GM23248 (cell line): ENCODE data around the gene ENTPD2. TPM values are rescaled to one million over a fixed set of nuclear protein-coding genes. Genes with fewer than 3 reads are reported as not detected.

ENCODE experiments used
- DNase-seq: peaks from one replicate; pipeline ENCODE4 v3.0.0-alpha.2; 2015
- H2AFZ ChIP-seq: fragments of 200-600 bp; sonication (generic); 2 replicates; pipeline ENCODE4 v1.6.1; 2016; ENCODE audit warnings: antibody characterized with exemption
- H3F3A ChIP-seq: fragments of 200-600 bp; sonication (generic); 2 replicates; pipeline ENCODE4 v1.6.1; 2016; ENCODE audit warnings: mild to moderate bottlenecking, antibody characterized with exemption, mixed run types; ENCODE audit not compliant: insufficient read depth
- H3K27ac ChIP-seq: fragments of 200-600 bp; sonication (generic); 2 replicates; pipeline ENCODE4 v1.5.1; 2016; ENCODE audit warnings: mild to moderate bottlenecking
- H3K27me3 ChIP-seq: fragments of 200-600 bp; sonication (generic); replicated peaks from 2 replicates; pipeline ENCODE4 v1.6.1; 2016; ENCODE audit warnings: mild to moderate bottlenecking; ENCODE audit not compliant: insufficient read depth
- H3K36me3 ChIP-seq: fragments of 200-600 bp; sonication (generic); 2 replicates; pipeline ENCODE4 v1.6.1; 2016; ENCODE audit warnings: low read depth, mild to moderate bottlenecking
- H3K4me1 ChIP-seq: fragments of 200-600 bp; sonication (generic); 2 replicates; pipeline ENCODE4 v1.6.1; 2016; ENCODE audit warnings: mild to moderate bottlenecking; ENCODE audit not compliant: insufficient read depth
- H3K4me2 ChIP-seq: fragments of 200-600 bp; sonication (generic); one replicate; pipeline ENCODE4 v1.6.1; 2016; ENCODE audit warnings: mild to moderate bottlenecking; ENCODE audit not compliant: unreplicated experiment
- H3K4me3 ChIP-seq: fragments of 200-600 bp; sonication (generic); 2 replicates; pipeline ENCODE4 v1.5.1; 2016; ENCODE audit warnings: mild to moderate bottlenecking
- H3K79me2 ChIP-seq: fragments of 200-600 bp; sonication (generic); 2 replicates; pipeline ENCODE4 v1.6.1; 2016; ENCODE audit warnings: mild to moderate bottlenecking; ENCODE audit not compliant: insufficient read depth
- H3K9ac ChIP-seq: fragments of 200-600 bp; sonication (generic); 2 replicates; pipeline ENCODE4 v1.6.1; 2016; ENCODE audit warnings: mild to moderate bottlenecking
- H3K9me2 ChIP-seq: fragments of 200-600 bp; sonication (generic); 2 replicates; pipeline ENCODE4 v1.6.1; 2016; ENCODE audit warnings: mixed run types, mild to moderate bottlenecking, moderate library complexity; ENCODE audit not compliant: insufficient read depth
- H3K9me3 ChIP-seq: fragments of 200-600 bp; sonication (generic); one replicate; pipeline ENCODE4 v1.6.1; 2017; ENCODE audit warnings: low read depth
- H4K20me1 ChIP-seq: fragments of 200-600 bp; sonication (generic); 2 replicates; pipeline ENCODE4 v1.6.0; 2016; ENCODE audit not compliant: insufficient read depth
- EZH2 ChIP-seq: fragments of 200-600 bp; sonication (generic); IDR thresholded peaks from 2 replicates; pipeline ENCODE4 v1.6.1; 2018; ENCODE audit warnings: antibody characterized with exemption, mild to moderate bottlenecking; ENCODE audit not compliant: insufficient read depth, poor library complexity, severe bottlenecking
- EZH2phosphoT487 ChIP-seq: fragments of 200-600 bp; sonication (generic); IDR thresholded peaks from 2 replicates; pipeline ENCODE4 v1.6.1; 2018; ENCODE audit warnings: antibody characterized with exemption, moderate library complexity, mild to moderate bottlenecking, low read depth; ENCODE audit not compliant: insufficient read depth
- WGBS, 2 experiments: methylation state at CpG; one replicate each; pipeline ENCODE4 v1.1.6; 2015 to 2017; ENCODE audit warnings: low lambda C conversion rate in 2 of 2, low coverage in 1 of 2; ENCODE audit errors: missing lambda C conversion rate in 2 of 2; 5-methylcytosine and 5-hydroxymethylcytosine counted together
- in situ Hi-C: fragments of 300-500 bp; cut with MboI; formaldehyde crosslinking; loops from 2 replicates; pipeline ENCODE4 v1.15.0; 2020
- polyA plus RNA-seq: library from polyadenylated mRNA; unstranded; fragments of >200 nt; fragmentation: Nextera tagmentation; extraction: Ambion mirVana; gene quantifications from 2 replicates; pipeline ENCODE4 v1.2.1, GENCODE V29; 2016
- total RNA-seq: library from RNA; depleted of rRNA; stranded (reverse); fragments of >200 nt; shearing (Covaris generic); gene quantifications from 2 replicates; pipeline ENCODE4 v1.2.3, GENCODE V29; 2014

ENTPD2 gene
- total and polyA plus RNA-seq, 2 experiments from 2014 or later, result not detected

- WGBS, 2 experiments, result 64 to 70% methylated on average over 2 of the region's 2 CpGs
These were observed 27.5 kb downstream of the ENTPD2 start for GRCh38 chr9:137026384-137026783.

GRCh38 chr9:137025517-137025966, 28.3 kb downstream of the ENTPD2 start:
- WGBS, 2 experiments, result 85% methylated on average over 18 to 19 of the region's 21 CpGs

More at GRCh38 chr9:137026384-137026783, 27.5 kb downstream of the ENTPD2 start:
- TF ChIP-seq EZH2 (no peak), EZH2phosphoT487 (no peak)
- no peaks in the 10 kb centered on the region for H3K27me3 ChIP-seq
- no peak overlapping the region for H3K4me3 ChIP-seq
- H3K4me2 ChIP-seq, result no peak overlapping the region
- no peaks in the 10 kb centered on the region for H3K36me3 ChIP-seq
- H3K79me2 ChIP-seq, result no peaks in the 10 kb centered on the region
- DNase-seq, result no peak
- no peaks in the 10 kb centered on the region for H3K9me3 ChIP-seq
- H4K20me1 ChIP-seq, result no peaks in the 10 kb centered on the region
- H2AFZ ChIP-seq, result no peak overlapping the region
- H3K9me2 ChIP-seq, result no peaks in the 10 kb centered on the region
- in situ Hi-C loops, result no loop called here
- H3F3A ChIP-seq, result no peaks in the 10 kb centered on the region
- H3K9ac ChIP-seq, result no peak overlapping the region
- H3K27ac ChIP-seq, result no peak overlapping the region
- no peaks in the 10 kb centered on the region for H3K4me1 ChIP-seq

DNA sequence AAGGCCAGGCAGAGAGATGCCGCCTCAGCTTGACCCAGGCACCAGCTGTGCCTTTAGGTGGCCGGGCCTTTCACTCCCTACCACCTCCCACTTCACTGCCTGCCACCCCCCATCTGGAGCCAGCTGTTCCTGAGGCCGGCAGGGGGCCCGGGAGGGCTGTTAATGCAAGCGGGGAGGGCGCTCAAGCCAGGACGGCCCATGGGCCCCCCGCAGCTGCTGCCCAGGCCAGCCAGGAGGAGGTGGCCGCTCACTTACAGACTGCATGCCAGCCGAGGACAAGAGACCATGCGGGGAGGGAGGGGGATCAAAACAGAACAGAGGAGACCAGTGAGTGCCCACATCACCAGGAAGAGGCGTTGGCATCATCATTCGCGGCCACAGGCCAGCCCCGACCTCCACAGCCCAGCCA, 30.3 kb downstream of the ENTPD2 start:
- H3K36me3 ChIP-seq, result no peaks in the 10 kb centered on the region
- no peak for TF ChIP-seq EZH2phosphoT487

More at GRCh38 chr9:137025517-137025966, 28.3 kb downstream of the ENTPD2 start:
- Histone ChIP-seq H3K27me3 (no peaks in the 10 kb centered on the region), H3K4me3 (no peak overlapping the region), H3K36me3 (no peaks in the 10 kb centered on the region), H3K4me1 (no peaks in the 10 kb centered on the region), H4K20me1 (no peaks in the 10 kb centered on the region), H3K4me2 (no peak overlapping the region), H3K9me3 (no peaks in the 10 kb centered on the region), H3K27ac (no peak overlapping the region), H3K79me2 (no peaks in the 10 kb centered on the region), H3K9me2 (no peaks in the 10 kb centered on the region), H3K9ac (no peak overlapping the region), H3F3A (no peaks in the 10 kb centered on the region), H2AFZ (no peak overlapping the region)
- TF ChIP-seq EZH2phosphoT487, result no peak
- no peak for TF ChIP-seq EZH2
- in situ Hi-C loops, result no loop called here
- DNase-seq, result no peak

GRCh38 chr9:137023157-137023556, 30.7 kb downstream of the ENTPD2 start:
- H3K4me2 ChIP-seq, result no peak overlapping the region
- no peak overlapping the region for H3K4me3 ChIP-seq
- 85 to 86% methylated on average over 7 of the region's 7 CpGs for WGBS, 2 experiments
- H3K9ac ChIP-seq, result no peak overlapping the region
- H3K9me3 ChIP-seq, result no peaks in the 10 kb centered on the region
- H2AFZ ChIP-seq, result no peak overlapping the region
- H3F3A ChIP-seq, result no peaks in the 10 kb centered on the region
- no peak for DNase-seq
- H3K4me1 ChIP-seq, result no peaks in the 10 kb centered on the region
- H3K79me2 ChIP-seq, result no peaks in the 10 kb centered on the region
- TF ChIP-seq EZH2 (no peak), EZH2phosphoT487 (no peak)
- no peaks in the 10 kb centered on the region for H4K20me1 ChIP-seq
- no peaks in the 10 kb centered on the region for H3K9me2 ChIP-seq
- H3K27me3 ChIP-seq, result no peaks in the 10 kb centered on the region
- no peaks in the 10 kb centered on the region for H3K36me3 ChIP-seq
- H3K27ac ChIP-seq, result no peak overlapping the region
- in situ Hi-C loops, result no loop called here

More for the DNA sequence above, 30.3 kb downstream of the ENTPD2 start:
- no peaks in the 10 kb centered on the region for H3K9me3 ChIP-seq
- H3K9ac ChIP-seq, result no peak overlapping the region
- DNase-seq, result no peak
- no peak overlapping the region for H3K4me3 ChIP-seq
- no peak overlapping the region for H3K4me2 ChIP-seq
- H3K9me2 ChIP-seq, result no peaks in the 10 kb centered on the region
- no peaks in the 10 kb centered on the region for H3K4me1 ChIP-seq
- 90% methylated on average over 7 to 15 of the region's 15 CpGs for WGBS, 2 experiments
- H2AFZ ChIP-seq, result no peak overlapping the region
- H3K27me3 ChIP-seq, result no peaks in the 10 kb centered on the region
- H3K27ac ChIP-seq, result no peak overlapping the region
- no peaks in the 10 kb centered on the region for H3K79me2 ChIP-seq
- in situ Hi-C loops, result no loop called here
- H4K20me1 ChIP-seq, result no peaks in the 10 kb centered on the region
- H3F3A ChIP-seq, result no peaks in the 10 kb centered on the region

DNA sequence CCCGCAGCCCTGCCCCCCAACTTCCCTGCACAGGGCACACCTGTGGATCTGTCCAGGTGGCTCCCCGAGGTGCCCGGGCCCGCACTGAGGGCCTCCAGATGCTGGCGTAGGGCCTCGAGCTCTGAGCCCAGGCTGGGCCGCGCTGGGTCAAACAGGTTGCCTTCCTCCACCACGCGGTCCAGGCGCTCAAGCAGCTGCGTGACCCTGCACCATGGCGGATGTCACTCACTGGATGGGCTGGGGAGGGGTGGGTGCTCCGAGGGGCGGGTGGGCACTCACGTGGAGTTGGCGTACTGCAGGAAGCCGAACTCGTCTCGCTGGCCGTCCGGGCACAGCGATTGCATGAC, 31.2 kb downstream of the ENTPD2 start:
- Histone ChIP-seq H3K79me2 (no peaks in the 10 kb centered on the region), H3K4me3 (no peak overlapping the region), H3K9me3 (no peaks in the 10 kb centered on the region), H2AFZ (no peak overlapping the region), H3F3A (no peaks in the 10 kb centered on the region), H3K9ac (no peak overlapping the region), H3K4me2 (no peak overlapping the region), H3K27me3 (no peaks in the 10 kb centered on the region), H3K36me3 (no peaks in the 10 kb centered on the region), H3K9me2 (no peaks in the 10 kb centered on the region), H4K20me1 (no peaks in the 10 kb centered on the region), H3K4me1 (no peaks in the 10 kb centered on the region), H3K27ac (no peak overlapping the region)
- 91 to 92% methylated on average over 20 to 22 of the region's 23 CpGs for WGBS, 2 experiments
- in situ Hi-C loops, result no loop called here
- no peak for TF ChIP-seq EZH2
- no peak for DNase-seq
